ENCODE measurements around the gene UST.

The UST gene

GRCh38 chr6:149055195-149055899 is 308.5 kb downstream of the UST start:
- H3K4me3 ChIP-seq (ENCODE audit: low read depth, low read length) = no peak overlapping the region
- H3K4me1 ChIP-seq = peaks cover 11% of the 10 kb centered on the region; the same call in 1 of the 2 replicates
- H3K36me3 ChIP-seq = no peaks in the 10 kb centered on the region
- no peaks in the 10 kb centered on the region for H3K27me3 ChIP-seq
- no peak for TF ChIP-seq CTCF (IDR thresholded peaks at IDR 0.05; ENCODE audit: low read depth, low read length)
- no peaks in the 10 kb centered on the region for H3K9me3 ChIP-seq
- DNase-seq = no peak

- Histone ChIP-seq H3K4me3 (ENCODE audit: low read depth, low read length) (no peak overlapping the region), H3K27me3 (no peaks in the 10 kb centered on the region), H3K36me3 (no peaks in the 10 kb centered on the region), H3K4me1 (peaks cover 19% of the 10 kb centered on the region), H3K9me3 (no peaks in the 10 kb centered on the region)
- DNase-seq = no peak
- TF ChIP-seq CTCF (IDR thresholded peaks at IDR 0.05; ENCODE audit: low read depth, low read length) = no peak
Measured at GRCh38 chr6:149056777-149057463, 310.1 kb downstream of the UST start.

GRCh38 chr6:149057464-149057840 is 310.6 kb downstream of the UST start:
- Histone ChIP-seq H3K4me1 (peaks cover 22% of the 10 kb centered on the region), H3K9me3 (no peaks in the 10 kb centered on the region), H3K27me3 (no peaks in the 10 kb centered on the region), H3K36me3 (no peaks in the 10 kb centered on the region), H3K4me3 (ENCODE audit: low read depth, low read length) (no peak overlapping the region)
- DNase-seq = no peak
- no peak for TF ChIP-seq CTCF (IDR thresholded peaks at IDR 0.05; ENCODE audit: low read depth, low read length)

GRCh38 chr6:149059557-149059956 is 312.7 kb downstream of the UST start:
- no peaks in the 10 kb centered on the region for H3K9me3 ChIP-seq
- DNase-seq = no peak
- no peak for TF ChIP-seq CTCF (IDR thresholded peaks at IDR 0.05; ENCODE audit: low read depth, low read length)
- no peaks in the 10 kb centered on the region for H3K36me3 ChIP-seq
- H3K4me1 ChIP-seq = peaks cover 22% of the 10 kb centered on the region
- no peak overlapping the region for H3K4me3 ChIP-seq (ENCODE audit: low read depth, low read length)
- no peaks in the 10 kb centered on the region for H3K27me3 ChIP-seq

GRCh38 chr6:149060300-149060984 is 313.6 kb downstream of the UST start:
- no peak for TF ChIP-seq CTCF (IDR thresholded peaks at IDR 0.05; ENCODE audit: low read depth, low read length)
- peak; percentile 61 for DNase-seq
- Histone ChIP-seq H3K4me1 (peaks cover 22% of the 10 kb centered on the region), H3K4me3 (ENCODE audit: low read depth, low read length) (peak overlapping the region; percentile 45), H3K27me3 (no peaks in the 10 kb centered on the region), H3K36me3 (no peaks in the 10 kb centered on the region), H3K9me3 (no peaks in the 10 kb centered on the region)

All from BE2C (cell line).